Stimulated activated CD4-positive, alpha-beta T cell treated with anti-CD3 and anti-CD28 coated beads, Interleukin-4, amount 100 ng/mL, for 4 hours (primary cell): ENCODE data around the gene RELA.

Experiments used
- DNase-seq, 2 experiments: peaks; one replicate each; pipeline ENCODE4 v3.0.0-alpha.2; 2020

RELA gene

DNA sequence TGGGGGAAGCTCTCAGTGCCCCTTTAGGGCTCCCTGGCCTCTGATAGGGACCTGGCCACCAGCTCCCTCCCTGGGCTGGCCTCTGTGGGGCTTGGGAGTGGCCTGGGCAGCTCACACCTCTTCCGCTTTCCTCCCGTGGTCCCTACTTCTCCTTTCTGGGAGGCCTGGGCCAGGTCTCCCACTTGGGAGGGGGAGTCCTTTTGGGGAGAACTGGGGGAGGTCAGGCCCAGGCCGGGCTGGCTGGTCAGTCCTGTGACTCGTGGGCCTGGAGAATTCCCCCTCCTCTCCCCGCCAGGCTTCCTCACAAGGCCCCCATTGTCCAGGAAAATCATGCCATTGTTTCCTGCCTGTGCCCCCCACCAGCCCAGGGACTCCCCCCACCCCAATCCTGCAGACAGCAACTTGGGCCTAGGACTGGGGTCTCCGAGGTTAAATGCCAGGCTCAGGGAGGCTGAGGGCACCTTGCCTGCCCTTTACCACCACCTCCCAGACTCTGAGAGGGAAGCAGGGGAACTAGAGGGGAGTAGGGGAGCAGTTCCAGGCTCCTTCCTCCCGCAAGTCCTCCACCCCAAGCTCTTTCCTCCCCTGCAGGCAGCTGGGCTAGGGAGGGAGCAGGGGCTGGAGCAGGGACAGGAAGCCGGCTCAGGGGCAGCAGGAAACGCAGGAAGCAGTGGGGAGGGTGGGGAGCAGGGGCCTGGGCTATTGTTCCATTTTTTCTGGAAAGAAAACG, 51.5 kb downstream of the RELA start:
- no peak for DNase-seq

DNA sequence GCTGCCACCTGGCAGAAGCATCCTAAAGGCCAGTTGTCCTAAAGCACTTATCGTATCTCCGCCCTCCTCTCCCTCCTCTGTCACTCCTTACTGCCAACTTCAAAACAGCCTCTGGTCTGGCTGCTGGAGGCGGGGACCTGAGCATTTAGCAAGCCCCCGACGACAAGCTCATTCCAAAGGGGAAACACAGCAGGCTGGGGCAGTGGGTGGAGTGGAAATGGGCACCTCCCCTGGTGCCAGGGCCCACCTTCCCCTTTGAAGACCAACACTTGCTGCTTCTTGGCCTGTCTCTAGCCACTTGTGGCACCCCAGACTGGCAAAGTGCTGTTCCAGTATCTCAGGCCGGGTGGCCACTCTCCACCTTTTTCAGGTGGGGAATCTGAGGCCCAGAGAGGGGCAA, 52.3 kb downstream of the RELA start:
- no peak for DNase-seq

DNA sequence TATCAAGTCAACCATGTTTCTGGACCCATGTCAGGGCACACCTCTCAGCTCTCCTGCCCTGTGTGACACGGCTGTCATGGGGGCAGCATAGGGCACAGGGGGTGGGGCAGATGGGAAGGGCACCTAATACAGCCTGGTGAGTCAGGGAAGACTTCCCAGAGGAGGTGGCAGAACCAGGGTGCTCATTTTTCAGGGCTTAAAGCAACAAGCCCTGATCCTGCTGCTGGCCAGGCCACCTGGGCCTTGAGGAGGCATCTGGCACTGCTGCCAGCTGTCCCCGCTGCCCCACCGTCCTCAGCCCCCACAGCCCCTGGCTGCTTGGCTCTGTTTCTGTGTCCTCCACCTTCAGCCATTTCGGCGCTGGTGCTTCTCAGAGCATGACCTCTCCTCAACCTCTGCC, 53.1 kb downstream of the RELA start:
- no peak for DNase-seq

DNA sequence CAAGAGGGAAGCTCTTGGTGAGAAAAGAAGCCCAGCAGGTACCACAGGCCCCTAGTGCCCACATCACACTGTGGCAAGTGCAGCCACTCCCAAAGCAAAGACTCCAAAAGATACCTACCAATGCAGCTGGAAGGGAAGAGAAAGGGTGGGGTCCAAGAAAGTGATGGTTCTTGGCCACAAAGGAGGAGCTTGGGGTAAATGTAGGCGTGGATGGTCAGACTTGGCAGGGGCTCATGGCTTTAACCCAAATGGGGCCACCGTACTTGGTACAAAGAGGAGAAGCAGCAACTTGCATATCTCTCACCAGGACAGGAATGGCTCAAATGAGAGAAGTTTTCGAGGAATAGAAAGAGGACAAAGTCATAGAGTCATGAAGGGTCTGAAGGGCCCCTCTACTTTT, 53.5 kb downstream of the RELA start:
- DNase-seq = no peak

DNA sequence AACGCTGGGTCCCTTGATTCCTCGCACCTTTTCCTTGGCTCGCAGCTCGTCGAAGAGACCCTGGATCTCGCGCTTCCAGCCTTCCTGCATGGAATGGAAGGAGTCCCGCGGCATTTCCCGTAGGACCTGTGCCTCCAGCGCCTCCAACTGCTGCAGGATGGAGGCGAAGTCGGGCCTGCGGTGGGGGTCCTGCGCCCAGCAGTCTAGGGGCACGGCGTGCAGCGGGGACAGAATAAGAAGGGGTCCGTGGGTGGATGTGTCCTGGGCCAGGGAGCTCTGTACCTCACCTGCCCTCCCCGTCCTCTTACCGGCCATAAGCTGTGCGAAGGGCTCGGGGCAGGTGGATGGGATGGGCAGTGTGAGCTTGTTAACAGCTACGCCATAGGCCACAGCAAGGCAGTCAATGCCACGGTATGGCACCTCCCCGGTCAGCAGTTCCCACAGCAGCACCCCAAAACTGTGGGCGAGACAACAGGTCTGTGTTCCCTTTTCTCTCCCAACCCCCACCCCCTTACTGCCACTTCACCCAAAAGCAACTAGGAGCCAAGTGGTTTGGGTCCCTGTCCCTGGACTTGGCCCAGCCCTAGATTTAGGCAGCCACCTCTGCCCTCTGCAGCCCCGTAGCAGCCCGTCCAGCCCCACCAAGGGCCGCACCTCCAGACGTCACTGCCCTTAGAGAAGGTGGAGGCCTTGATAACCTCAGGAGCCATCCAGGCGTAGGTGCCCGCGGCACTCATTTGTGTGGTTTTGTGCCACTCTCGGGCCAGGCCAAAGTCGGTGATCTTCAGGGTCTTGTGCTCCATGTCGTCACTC, 54.9 kb downstream of the RELA start:
- DNase-seq = no peak

DNA sequence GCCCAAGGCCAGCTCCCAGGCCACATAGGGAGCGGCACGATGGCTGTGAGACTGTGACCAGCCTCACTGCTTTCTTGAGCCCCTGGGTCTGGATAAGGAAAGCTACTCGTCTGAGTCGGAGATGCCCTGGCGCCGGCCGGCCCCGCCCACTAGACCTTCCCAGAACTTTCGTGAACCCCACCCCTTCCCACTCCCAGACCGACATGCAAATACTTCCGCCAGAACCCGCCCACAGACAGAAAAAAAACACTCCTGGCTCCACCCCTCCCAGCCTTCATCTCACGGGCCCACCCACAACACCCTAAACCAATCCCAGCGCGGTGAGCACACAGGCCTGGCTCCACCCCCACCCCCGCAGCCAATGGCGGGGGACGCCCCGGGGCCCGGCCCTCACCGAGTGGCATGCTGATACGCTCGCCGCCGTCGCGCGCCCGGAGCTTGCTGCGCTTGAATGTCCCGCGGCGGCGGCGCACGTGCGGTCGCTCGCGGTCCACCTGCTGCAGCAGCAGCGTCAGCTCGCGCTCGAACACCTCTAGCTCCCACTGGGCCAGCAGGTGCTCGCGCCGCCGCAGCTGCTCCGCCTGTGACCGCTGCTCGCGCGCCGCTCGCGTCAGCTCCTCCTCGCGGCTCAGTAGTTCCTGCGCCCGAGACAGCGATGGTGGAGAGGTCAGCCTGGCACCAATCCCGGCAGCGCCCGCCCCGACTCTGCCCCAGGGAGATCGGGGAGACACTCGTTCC, 55.7 kb downstream of the RELA start:
- no peak for DNase-seq

DNA sequence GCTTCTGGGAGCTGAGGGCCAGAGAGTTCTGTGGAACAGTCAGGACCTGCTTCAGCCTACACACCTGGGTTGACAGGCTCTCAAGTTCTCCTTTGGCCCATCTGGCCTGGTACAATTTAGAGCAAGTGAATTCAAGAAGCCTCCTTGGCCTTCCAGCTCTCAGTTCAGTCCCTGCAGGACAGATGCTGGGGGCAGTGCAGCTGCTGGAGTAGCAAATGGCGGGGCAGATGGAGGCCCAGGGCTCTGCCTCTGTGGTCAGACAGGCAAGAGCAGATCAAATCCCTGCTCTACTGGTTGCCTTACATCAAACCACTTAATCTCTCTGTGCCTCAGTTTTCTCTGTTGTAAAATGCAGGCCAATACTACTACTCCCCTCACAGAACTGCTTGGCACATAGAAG, 58.5 kb downstream of the RELA start:
- DNase-seq = no peak
